Measurements from ENCODE around the gene CLDN12.

DNA sequence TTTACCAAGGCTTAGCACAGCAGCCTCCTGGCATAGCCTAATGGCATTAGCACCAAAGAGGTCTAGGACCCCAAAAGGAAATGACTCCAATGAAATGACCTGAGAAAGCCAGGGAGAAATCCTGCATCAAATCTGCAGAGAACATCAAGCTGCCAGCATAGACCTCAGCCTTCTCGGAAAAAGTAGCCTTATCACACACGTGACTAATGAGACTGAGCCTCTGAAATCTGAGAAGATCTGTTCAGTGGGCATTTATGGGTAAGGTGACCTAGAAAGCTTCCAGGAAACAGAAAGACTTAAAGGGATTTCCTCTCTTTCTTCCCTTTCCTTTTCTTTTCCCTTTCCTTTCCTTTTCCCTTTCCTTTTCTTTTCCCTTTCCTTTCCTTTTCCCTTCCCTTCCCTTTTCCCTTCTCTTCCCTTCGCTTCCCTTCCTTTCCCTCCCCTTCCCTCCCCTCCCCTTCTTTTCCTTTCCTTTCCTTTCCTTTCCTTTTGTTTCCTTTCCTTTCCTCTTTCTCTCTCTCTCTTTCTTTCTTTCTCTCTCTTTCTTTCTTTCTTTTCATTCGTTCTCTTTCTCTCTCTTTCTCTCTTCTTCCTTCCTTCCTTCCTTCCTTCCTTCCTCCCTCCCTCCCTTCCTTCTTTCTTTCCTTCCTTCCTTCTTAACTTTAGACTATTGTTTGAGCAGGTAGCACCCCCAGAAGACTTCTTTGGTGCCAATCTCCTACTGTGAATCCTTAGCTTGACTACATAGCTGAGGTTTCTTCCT lies 43.1 kb downstream of the CLDN12 start:
- TF ChIP-seq, protein P1, sequence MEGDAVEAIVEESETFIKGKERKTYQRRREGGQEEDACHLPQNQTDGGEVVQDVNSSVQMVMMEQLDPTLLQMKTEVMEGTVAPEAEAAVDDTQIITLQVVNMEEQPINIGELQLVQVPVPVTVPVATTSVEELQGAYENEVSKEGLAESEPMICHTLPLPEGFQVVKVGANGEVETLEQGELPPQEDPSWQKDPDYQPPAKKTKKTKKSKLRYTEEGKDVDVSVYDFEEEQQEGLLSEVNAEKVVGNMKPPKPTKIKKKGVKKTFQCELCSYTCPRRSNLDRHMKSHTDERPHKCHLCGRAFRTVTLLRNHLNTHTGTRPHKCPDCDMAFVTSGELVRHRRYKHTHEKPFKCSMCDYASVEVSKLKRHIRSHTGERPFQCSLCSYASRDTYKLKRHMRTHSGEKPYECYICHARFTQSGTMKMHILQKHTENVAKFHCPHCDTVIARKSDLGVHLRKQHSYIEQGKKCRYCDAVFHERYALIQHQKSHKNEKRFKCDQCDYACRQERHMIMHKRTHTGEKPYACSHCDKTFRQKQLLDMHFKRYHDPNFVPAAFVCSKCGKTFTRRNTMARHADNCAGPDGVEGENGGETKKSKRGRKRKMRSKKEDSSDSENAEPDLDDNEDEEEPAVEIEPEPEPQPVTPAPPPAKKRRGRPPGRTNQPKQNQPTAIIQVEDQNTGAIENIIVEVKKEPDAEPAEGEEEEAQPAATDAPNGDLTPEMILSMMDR (IDR thresholded peaks at IDR 0.05) = no peak
- no peak for TF ChIP-seq POLR2A (IDR thresholded peaks at IDR 0.05; ENCODE audit: low read length)
- TF ChIP-seq, protein P2, sequence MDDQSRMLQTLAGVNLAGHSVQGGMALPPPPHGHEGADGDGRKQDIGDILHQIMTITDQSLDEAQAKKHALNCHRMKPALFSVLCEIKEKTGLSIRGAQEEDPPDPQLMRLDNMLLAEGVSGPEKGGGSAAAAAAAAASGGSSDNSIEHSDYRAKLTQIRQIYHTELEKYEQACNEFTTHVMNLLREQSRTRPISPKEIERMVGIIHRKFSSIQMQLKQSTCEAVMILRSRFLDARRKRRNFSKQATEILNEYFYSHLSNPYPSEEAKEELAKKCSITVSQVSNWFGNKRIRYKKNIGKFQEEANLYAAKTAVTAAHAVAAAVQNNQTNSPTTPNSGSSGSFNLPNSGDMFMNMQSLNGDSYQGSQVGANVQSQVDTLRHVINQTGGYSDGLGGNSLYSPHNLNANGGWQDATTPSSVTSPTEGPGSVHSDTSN (IDR thresholded peaks at IDR 0.05) = no peak
- no peak for TF ChIP-seq FOXS1 (CRISPR knock-in tag; IDR thresholded peaks at IDR 0.05)
